Thyroid gland (tissue), 4 donors: ENCODE measurements around the gene GATC.

Experiments
- CTCF ChIP-seq, 6 experiments: fragments of 200-600 bp in 3 of 6; fragments of 450-650 bp in 3 of 6; sonication (generic) in 3 of 6; IDR thresholded peaks; one replicate each; pipeline ENCODE4 v1.5.1; 2016 to 2019; ENCODE audit warnings: antibody characterized with exemption in 6 of 6, mild to moderate bottlenecking in 2 of 6, inconsistent platforms in 1 of 6, moderate library complexity in 1 of 6
- POLR2A ChIP-seq, 2 donors: fragments of 450-650 bp; IDR thresholded peaks; one replicate each; pipeline ENCODE4 v1.6.1; 2017; ENCODE audit warnings: antibody characterized with exemption in 2 of 2, mild to moderate bottlenecking in 2 of 2, moderate library complexity in 1 of 2

DNA sequence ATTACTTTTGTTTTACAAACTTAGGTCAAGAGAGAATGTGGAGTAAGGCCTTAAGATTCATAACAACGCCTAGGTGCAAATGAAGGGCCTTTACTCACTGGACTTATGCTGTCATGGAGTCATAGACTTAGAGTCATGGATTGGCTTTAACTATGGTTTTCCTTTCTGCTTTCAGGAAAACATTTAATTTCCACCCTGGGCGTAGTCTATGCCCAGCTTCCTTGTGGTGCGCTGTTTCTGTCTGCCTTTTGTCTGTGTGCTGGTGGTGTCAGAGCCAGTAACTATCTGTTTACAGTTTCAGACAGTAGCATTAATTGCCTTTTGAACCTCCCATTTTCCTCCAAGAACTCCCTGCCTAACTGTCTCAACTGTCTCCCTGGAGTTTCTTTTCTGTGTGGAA lies 40.2 kb upstream of the GATC start:
- TF ChIP-seq POLR2A (IDR thresholded peaks at IDR 0.05) (no peak), CTCF (IDR thresholded peaks at IDR 0.05) (no peak)
